Measurements from ENCODE around the gene TUBGCP3.
A peak's percentile ranks its signal among the peaks of the same experiment; 100 is the strongest.

TUBGCP3 gene

DNA sequence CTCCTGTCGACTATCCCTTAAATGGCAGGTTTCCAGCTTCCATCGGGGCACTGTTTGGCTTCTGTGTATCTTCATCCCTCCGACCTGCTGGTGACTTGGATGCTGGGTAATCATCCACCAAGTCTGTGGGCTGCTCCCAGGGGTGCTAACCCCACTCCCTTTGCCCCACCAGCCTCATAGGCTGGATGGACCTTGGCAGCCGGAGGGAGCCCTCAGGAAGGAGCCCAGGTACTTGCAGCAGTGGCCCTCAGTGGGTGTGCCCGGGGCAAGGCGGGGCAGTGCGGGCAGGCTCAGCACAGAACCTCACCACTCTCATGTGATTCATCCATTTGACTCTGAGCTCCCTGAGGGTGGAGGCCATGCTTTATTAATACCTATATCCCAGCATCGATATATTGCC lies 27.4 kb upstream of the TUBGCP3 start:
- DNase-seq = no peak

DNA sequence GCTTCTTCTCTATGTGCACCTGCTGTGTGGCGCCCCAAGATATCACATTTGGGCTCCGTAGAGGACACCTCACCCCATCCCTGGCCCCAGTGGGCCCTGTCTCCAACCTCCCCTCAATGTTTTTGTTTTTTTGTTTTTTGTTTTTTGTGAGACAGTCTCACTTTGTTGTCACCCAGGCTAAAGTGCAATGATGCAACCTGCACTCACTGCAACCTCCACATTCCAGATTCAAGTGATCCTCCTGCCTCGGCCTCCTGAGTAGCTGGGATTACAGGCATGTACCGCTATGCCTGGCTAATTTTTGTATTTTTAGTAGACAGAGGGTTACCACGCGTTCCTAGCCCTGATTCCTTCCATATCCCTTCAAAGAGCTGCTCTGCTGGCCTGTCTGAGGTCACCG lies 26.9 kb upstream of the TUBGCP3 start:
- DNase-seq = no peak

DNA sequence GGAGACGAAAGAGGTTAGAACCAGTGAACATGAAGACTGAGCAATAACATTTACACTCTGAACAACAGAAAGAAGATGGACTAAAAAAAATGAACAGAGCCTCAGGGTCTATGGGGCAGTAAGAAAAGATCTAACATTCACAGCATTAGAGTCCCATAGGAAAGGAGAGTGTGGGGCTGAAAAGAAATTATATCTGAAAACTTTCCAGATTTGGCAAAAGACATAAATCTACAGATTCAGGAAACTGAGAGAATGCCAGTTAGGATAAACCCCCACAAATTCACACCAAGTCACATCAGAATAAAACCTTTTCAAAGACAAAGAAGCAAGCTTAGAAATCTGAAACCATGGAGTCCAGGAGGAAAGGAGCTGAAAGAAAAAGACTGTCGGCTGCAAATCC lies 20.3 kb upstream of the TUBGCP3 start:
- no peak for DNase-seq

DNA sequence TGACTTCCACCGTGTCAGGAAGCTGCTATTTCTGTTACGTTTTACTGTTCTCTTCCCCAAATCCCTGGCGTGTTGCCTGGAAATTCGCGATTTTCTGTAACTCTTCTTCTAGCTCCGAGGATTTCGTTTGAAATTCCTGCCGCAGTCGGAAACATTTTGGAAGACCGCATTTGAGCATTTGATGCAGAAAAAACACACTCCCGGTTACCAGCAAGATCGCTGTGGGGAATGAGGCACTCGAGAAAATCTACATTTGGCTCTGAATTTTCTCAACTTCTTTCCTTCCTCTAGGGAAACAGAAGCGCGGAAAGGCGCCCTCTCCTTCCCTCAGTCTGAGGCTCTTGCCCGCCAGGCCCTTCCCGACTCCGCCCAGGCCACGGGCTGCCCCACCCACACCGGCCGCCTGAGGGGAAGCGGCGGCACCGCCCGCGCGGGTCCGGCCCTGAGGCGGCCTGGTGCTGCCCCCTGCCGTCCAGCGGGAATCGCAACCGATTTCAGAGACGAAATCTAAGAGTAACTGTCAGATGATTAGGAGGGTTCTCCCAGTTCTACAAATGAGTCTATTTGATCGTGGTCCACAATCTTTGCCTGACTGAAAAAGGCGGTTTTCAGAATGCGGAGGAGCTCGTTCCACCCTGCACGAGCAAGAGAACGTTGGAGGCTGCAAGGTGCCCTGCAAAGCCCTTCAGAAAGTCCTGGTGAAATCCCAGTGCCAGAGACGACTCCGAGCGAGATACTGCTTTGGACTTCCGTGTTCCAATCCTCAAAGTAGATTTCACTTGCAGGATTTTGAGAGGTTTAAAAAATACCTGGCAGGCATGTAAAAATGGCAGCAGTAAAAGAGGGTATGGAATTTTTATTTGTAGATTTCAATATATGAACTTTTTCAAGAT lies 18.4 kb upstream of the TUBGCP3 start:
- peak; percentile 93 for DNase-seq

DNA sequence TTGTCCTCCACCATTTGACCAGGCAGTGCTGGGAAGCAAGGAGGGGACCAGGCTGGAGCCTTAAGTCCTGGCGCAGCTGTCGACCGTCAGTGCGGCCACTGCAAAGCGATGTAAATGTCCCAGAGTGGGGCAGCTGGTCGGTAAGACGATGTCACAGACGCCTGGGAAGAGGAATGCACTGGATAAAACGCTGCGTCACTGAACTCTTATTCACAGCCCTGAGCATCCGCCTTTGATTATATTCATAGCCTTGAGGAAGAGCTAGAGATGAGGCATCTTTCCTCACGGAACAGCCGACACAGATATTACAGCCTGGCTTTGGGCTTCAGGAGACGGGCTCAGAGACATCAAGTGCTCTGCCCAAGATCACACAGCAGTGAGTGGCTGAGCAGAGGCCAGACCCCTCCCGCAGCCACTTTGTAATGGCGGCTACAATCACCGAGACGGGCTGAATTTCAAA lies 17.6 kb upstream of the TUBGCP3 start:
- DNase-seq = no peak

DNA sequence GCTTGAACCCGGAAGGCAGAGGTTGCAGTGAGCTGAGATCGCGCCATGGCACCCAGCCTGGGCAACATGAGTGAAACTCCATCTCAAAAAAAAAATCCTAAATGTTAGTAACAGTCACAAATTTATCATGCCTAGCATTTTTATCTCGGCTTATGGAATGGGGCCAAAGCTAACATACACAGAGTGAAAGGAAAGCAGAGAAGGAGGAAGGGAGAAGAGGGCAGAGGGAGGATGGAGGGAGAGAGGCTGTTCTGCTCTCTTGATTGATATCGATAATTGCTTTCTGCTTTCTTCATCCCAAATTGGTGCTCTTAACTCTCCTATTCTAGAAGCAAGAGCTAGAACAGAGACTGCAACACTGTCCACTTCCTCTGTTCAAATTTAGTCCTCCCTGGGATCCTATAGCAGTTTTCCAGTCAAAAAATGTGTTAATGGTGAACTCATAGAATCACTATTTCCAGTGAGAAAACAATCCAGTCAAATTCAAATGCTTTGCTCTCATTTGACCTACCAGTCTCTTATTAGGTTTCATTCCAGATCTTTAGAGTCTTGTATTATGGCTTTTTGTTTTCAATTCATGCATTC lies 15.8 kb upstream of the TUBGCP3 start:
- DNase-seq = no peak

DNA sequence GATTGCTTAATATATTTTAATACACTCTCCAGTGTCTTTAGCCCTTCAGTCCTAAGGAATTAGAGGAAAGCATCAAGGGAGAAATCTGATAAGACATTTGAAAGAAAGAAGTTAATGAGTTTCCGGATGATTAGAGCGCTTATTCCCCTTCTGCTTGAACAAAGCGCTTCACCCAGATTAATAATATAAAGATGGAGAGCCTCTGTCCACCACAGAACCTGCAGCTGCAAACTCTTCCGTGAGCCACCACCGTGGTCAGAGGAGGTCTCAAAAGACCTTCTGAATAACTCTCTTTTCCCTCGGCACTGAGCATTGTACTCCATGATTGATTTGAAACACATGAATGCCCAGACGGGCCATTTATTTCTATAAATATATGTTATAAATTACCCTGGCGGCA lies 14.2 kb upstream of the TUBGCP3 start:
- DNase-seq = no peak

DNA sequence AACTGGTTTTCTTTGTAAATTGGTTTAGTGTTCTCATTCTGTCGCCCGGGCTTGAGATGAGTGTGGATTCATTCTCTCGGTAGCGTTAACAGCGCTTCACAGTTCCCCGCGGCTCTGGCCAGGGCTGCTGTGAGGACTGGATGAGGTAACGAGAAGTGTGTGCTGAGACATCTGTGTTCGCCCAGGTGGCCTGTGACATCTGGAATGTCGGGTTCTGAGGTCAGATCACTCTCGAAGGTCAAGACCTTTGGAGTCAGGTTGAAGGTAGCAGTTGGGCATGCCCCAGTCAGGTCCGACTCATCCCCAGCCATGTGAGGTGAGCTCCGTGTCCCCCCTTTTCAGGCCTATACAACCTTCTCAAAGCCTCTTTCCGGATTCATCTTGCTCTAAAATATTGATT lies 13.4 kb upstream of the TUBGCP3 start:
- DNase-seq = no peak

DNA sequence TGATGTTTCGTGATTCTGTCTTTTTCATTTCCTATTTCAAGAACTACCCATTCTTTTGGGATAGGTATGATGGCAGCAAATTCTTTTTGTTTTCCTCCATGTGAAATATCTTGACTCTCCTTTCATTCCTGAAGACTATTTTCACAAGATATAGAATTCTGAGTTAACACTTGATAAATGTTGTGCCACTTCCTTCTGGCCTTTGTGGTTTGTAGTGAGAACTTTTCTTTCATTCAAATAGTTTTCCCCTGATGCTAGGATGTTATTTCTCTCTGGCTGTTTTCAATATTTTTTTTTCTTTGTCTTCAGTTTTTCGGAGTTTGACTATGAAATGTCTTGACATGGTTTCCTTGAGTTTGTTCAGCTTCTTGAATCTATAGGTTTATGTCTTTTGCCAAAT lies 8.3 kb upstream of the TUBGCP3 start:
- DNase-seq = no peak

DNA sequence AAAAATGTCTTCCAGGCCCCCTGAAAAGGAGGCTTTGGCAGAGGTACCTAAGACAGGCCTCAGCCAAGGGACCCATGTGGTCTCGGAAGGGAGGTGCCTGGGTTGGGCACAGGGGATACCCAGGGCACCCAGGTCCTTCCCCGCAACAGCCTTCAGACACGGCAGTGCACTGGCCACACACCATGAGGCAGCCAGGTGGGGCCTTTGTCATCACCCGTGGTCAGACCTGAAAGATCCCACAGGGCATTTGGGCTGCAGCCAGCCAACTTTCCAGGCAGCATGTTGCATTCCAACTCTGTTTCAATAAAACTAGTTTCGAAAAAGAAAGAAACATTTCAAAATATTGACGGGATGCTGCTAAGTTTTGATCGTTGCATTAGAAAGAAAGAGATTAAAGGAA lies 4.7 kb upstream of the TUBGCP3 start:
- DNase-seq = no peak

DNA sequence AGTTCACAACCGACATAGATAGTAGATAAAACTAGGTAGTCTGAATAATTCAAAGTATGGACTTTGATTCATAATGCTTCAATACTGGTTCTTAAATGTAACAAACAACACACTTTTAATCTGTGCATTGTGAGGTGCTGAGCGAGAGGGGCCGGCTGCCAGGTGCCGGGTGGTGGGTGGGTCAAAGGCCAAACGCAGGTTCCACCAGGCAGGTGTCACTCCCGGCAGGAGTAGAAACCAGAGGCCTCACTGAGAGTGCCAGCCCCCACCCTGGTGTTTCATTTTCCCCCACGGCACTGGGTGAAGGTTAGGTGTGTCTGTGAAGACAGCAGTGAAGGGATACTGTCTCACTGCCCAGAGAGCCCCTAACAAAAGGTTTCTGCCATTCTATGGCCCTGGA lies 4.2 kb upstream of the TUBGCP3 start:
- no peak for DNase-seq

DNA sequence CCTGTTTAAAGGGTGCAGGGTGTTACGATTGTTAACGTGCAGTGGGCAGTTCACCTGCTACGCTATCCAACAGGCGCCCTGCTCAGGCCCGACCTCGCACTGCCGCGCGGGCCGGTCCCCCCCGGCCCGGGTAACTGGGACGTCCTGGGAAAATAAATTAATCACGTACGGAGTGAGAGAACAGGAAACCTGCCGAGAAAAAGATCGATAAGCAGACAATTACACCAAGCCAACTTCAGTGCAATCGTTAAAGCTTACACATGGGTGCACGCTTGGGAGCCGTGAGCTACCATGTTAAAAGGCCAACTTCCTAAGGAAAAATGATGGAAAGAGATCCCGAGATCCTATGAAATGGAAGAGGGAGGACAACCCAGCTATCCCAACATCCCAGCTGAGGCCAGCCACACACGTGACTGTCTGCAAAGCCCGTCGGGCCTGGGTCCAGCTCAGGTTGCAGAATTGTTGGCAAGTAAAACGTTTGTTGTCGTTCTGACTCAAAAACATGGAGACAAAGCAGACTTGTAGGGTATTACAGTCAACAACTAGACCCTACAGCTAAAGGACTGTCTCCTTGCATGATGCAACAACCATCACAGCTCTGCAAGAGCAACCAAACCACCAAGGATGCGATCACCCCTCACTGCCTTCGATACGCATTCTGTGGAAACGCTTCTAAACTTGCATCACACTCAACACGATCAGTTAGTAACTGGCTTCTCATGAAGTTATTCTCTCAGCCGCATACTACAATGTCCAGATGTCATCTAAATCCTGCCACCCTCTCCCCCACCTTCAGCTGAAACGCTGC lies 741 bp upstream of the TUBGCP3 start:
- peak; percentile 75 for DNase-seq

DNA sequence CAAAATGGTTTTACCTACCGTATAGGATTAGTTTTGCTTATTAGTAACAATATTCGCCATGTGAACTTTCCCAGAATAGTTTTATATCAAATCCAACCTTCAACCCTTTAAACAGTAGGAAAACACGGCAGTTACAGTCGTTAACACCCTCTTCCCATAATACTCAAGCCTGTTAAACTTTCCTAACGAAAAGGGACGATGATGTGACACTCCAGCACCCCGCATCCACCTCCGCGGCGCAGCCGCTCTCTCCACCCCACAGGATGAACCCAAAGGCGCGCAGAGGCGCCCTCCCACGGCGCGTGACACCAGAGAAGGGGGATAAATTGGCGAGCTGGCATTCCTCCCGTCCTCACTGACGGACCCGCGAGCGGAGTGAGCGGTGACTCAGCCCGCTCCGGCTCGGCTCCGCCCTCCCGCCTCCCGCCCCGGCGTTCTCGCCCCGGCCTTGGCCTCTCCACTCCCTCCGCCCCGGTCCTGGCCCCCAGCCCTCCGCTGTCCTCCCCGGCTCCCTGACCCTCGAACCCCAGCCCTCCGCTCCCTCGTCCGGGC lies 665 bp downstream of the TUBGCP3 start:
- peak; percentile 91 for DNase-seq

DNA sequence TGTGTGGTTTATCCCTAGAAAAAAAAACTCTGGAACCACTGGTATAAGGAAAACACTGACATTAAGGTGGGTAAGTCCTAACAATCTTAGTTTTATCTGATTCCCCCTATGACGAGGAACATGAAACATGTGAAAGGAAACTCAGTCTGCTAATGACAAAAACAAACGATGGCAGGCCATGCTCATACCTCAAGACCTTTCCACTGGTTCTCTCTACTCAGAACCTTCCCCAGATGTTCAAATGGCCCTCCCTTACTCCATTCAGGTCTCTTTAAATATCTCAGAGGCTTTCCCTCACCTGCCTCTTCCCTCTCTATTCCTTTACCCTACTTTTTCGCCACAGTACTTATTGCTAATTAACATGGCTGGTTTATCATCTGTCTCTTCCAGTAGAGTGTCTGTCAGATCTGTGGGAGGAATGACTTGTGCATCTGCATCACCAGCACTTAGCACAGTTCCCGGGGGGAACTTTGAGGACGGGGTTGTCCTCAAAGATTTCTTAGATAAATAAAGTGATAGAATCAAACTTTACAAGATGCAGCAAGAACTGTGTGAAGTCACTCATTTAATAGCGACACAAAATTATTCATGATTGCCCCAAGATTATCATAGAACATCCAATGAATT lies 1.5 kb downstream of the TUBGCP3 start:
- peak; percentile 46 for DNase-seq

DNA sequence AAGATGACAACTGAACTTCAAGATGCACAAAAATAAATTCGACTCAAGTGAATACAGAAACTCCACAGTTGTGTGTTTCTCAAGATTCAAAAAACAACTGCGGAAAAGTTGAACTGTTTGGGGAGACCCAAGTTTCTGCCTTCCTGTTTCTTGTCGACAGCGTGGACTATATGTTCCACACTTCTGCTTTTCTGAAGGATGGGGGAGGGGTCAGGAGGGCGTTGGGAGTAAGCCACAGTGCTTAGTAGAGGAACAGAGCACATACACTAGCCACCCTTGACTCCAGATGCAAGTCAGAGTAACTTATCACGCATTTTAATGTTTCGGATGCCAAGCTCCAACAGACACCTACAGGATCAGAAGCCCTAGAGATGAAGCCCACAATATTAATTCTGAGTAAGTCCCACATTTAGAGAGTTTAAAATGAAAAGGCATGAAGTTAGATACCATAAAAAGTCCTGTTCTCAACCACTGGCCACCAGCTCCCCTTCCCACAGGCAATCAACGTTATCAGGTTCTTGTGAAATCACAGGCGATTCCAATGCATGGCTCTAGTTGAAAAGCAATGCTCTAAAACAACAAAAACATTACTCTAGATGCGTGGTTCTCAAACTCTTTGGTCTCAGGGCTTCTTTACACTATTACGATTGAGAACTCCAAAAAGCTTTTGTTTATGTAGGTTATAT lies 4.2 kb downstream of the TUBGCP3 start:
- peak; percentile 94 for DNase-seq

DNA sequence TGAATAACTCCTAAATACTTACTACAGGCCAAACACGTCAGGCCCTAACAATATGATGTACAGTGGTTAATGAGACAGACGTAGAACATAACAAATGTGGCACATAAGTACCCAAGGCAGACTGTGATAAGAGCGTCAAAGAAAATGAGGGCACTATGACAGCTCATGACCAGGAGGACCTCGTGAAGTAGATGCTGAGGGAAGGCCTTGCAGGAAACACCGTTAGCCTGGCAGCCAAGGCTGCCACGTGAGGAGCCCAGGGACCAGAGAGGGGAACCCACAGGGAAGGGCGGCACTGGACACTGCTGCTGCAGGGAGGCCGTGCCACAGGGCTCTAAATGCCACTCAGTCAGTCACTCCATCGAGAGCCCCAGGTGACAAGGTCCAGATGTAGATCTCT lies 5.7 kb downstream of the TUBGCP3 start:
- DNase-seq = no peak

DNA sequence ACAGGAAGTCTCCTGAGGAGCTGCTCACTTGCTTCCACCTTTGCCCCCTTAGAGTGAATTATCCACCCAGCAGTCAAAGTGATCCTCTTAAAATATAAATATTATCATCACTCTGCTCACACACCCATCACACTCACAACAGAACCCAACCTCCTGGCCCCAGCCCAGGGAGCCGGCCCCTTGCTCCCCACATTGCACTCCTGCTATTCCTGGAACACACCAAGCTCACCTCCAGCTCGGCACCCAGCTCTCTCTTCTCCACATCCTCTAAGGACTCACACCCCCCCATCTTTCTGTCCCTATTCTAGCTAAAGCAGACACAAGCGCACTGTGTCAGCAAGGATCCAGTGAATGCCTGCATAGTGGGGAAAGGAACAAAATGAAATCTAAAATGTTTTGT lies 7.0 kb downstream of the TUBGCP3 start:
- DNase-seq = no peak

DNA sequence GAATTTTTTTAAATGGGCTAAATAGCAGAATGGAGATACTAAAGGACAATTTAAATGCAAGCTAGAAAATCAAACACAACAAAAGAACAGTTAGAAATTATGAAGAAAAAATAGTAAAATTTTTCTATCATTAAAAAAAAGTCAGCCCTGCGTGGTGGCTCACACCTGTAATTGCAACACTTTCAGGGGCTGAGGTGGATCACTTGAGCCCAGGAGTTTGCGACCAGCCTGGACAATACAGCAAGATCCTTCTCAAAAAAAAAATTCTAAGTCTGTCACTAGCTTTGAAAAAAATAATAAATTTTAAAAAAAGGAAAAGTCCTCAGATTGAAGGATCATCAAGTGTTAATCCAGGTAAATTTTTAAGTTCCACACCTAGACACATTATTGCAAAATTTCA lies 7.7 kb downstream of the TUBGCP3 start:
- no peak for DNase-seq

DNA sequence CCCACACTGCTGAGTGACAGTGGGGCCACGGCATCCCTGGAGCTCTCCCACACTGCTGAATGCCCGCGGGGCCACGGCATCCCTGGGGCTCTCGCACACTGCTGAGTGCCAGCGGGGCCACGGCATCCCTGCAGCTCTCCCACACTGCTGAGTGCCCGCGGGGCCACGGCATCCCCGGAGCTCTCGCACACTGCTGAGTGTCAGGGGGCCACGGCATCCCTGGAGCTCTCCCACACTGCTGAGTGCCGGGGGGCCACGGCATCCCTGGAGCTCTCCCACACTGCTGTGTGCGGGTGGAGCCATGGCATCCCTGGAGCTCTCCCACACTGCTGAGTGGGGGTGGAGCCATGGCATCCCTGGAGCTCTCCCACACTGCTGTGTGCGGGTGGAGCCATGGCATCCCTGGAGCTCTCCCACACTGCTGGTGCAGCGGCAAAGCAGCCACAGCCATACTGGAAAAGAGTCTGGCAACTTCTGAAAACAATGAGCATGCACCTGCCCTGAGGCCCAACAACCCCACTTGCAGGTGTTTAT lies 8.6 kb downstream of the TUBGCP3 start:
- no peak for DNase-seq

DNA sequence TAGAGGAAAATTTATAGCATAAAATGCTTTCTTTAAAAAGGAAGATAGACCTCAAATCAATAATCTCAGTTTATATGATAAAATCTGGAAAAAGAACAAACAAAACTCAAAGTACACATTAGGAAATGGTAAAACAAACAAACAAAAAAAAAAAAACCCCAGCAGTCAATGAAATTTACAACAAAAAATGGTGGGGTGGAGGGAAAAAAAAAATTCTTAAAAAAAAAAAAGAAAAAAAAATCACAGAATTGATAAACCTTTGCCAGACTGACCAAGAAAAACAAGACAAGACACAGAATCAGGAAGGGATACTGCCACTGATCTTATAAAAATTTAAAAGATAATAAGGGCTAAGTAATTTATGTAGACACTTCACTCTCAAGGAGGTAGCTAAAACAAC lies 11.2 kb downstream of the TUBGCP3 start:
- no peak for DNase-seq

DNA sequence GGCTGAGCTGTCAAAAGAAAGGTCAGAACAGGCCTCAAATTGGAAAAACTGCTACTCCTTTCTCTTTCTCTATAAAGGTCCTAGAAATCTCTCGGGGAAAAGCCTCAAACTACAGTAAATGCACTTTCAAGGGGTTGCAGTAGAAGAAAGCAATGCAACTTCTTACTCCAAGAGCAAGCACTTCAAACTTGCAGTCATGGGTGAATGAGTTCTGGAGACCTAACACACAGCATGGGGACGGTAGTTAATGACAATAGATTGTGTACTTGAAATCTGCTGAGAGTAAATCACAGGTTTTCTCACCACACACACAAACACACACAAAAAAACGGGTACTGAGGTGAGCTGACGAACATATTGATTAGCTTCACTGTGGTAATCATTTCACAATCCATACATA lies 11.8 kb downstream of the TUBGCP3 start:
- no peak for DNase-seq

DNA sequence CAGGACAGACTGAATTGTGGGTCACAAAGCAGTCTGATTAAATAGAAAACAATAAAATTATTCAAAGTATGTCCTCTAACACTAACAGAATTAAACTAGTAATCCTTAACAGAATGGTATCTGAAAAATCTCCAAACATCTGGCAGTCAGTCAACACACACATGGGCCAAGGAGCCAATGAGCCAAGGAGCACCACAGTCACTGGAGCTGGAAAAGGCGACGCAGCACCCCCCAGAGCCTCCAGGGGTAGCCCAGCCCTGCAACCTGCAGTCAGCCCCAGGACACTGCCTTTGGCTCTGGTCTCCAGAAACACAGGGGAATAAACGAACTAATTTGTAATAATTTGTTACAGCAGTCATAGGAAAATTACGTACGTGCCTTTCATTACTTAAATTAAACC lies 12.3 kb downstream of the TUBGCP3 start:
- peak; percentile 13 for DNase-seq

Data from OCI-M1 (cell line).